ENCODE data around the gene NXPH3. TPM values are rescaled to one million over a fixed set of nuclear protein-coding genes. Genes with fewer than 3 reads are reported as not detected.

Gene NXPH3
- total and polyA plus RNA-seq, 2 donors: 0.52 to 2.3 TPM

GRCh38 chr17:49552070-49552751 is 23.5 kb upstream of the NXPH3 start:
- H3K27ac ChIP-seq (ENCODE audit: low read depth in 1 of 2, low read length in 1 of 2): no peak overlapping the region
- H3K4me1 ChIP-seq (ENCODE audit: control insufficient read depth in 2 of 2, insufficient read depth in 2 of 2, low read length in 2 of 2): peaks cover 0 to 12% of the 10 kb centered on the region in 2 donors
- H3K9me3 ChIP-seq (ENCODE audit: control insufficient read depth in 2 of 2, insufficient read depth in 1 of 2, low read length in 1 of 2): peaks cover 0 to 6% of the 10 kb centered on the region in 2 donors
- no peaks in the 10 kb centered on the region for H3K36me3 ChIP-seq (ENCODE audit: control insufficient read depth in 2 of 2, insufficient read depth in 2 of 2, low read length in 1 of 2)
- DNase-seq (ENCODE audit: low read depth in 6 of 9, low spot score in 9 of 9): no peak
- H3K27me3 ChIP-seq (ENCODE audit: control insufficient read depth in 2 of 2, insufficient read depth in 1 of 2, low read length in 1 of 2): peaks cover 0 to 3% of the 10 kb centered on the region in 2 donors
- H3K4me3 ChIP-seq (ENCODE audit: low read length in 2 of 2): no peak overlapping the region
- 97% methylated on average over 27 of the region's 27 CpGs for WGBS

GRCh38 chr17:49553676-49554335 is 21.9 kb upstream of the NXPH3 start:
- H3K36me3 ChIP-seq (ENCODE audit: control insufficient read depth in 2 of 2, insufficient read depth in 2 of 2, low read length in 1 of 2): no peaks in the 10 kb centered on the region
- peaks cover 0 to 2% of the 10 kb centered on the region in 2 donors for H3K9me3 ChIP-seq (ENCODE audit: control insufficient read depth in 2 of 2, insufficient read depth in 1 of 2, low read length in 1 of 2)
- H3K27ac ChIP-seq (ENCODE audit: low read depth in 1 of 2, low read length in 1 of 2): no peak overlapping the region
- H3K27me3 ChIP-seq (ENCODE audit: control insufficient read depth in 2 of 2, insufficient read depth in 1 of 2, low read length in 1 of 2): peaks cover 0 to 13% of the 10 kb centered on the region in 2 donors
- no peak overlapping the region for H3K4me3 ChIP-seq (ENCODE audit: low read length in 2 of 2)
- H3K4me1 ChIP-seq (ENCODE audit: control insufficient read depth in 2 of 2, insufficient read depth in 2 of 2, low read length in 2 of 2): peaks cover 0 to 11% of the 10 kb centered on the region in 2 donors
- no peak for DNase-seq (ENCODE audit: low read depth in 6 of 9, low spot score in 9 of 9)
- WGBS: 95% methylated on average over 8 of the region's 8 CpGs

- whole genome bisulfite sequencing: 91% methylated on average over 14 of the region's 14 CpGs
- DNase-seq (ENCODE audit: low read depth in 6 of 9, low spot score in 9 of 9): no peak
- peaks cover 0 to 14% of the 10 kb centered on the region in 2 donors for H3K27me3 ChIP-seq (ENCODE audit: control insufficient read depth in 2 of 2, insufficient read depth in 1 of 2, low read length in 1 of 2)
- H3K27ac ChIP-seq (ENCODE audit: low read depth in 1 of 2, low read length in 1 of 2): no peak overlapping the region
- H3K9me3 ChIP-seq (ENCODE audit: control insufficient read depth in 2 of 2, insufficient read depth in 1 of 2, low read length in 1 of 2): peaks cover 0 to 2% of the 10 kb centered on the region in 2 donors
- peaks cover 0 to 9% of the 10 kb centered on the region in 2 donors for H3K4me1 ChIP-seq (ENCODE audit: control insufficient read depth in 2 of 2, insufficient read depth in 2 of 2, low read length in 2 of 2)
- no peak overlapping the region for H3K4me3 ChIP-seq (ENCODE audit: low read length in 2 of 2)
- H3K36me3 ChIP-seq (ENCODE audit: control insufficient read depth in 2 of 2, insufficient read depth in 2 of 2, low read length in 1 of 2): no peaks in the 10 kb centered on the region
Observed at GRCh38 chr17:49554694-49555494, 20.8 kb upstream of the NXPH3 start.

DNA sequence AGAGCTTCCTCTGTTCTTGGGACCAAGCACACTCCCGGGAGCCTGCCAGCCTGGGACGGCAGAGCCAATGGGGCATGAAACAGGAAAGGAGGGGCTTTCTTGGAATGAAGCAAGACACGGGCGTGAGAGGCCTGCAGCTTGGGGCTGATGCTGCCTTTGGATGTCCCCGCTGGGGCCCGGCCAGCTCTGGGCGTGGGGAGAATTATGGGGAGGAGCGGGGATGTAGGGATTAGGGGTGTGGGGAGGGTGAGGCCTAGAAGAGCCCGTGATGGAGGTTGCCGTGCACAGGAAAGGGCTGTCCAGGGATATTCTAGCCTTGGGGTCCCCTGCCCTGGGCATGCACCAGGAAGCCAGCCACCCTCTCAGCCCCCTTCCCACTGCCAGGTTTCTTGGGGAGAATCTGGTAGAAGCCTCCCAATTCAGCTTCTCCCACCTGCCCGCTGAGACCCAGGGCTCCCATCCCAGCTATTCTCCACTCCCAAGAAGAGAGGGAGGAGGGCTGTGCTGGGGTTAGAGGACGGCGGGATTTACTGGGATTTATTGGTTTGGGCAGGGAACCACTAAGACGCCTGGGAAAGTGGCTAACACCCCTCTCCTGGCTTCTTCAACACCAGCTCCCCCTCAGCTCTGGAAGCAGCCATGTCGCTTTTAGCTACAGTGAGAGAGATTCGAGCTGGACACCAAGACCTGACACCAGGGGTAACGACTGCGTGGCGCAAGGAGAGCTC is 20.0 kb upstream of the NXPH3 start:
- Histone ChIP-seq H3K27me3 (ENCODE audit: control insufficient read depth in 2 of 2, insufficient read depth in 1 of 2, low read length in 1 of 2) (peaks cover 0 to 14% of the 10 kb centered on the region in 2 donors), H3K9me3 (ENCODE audit: control insufficient read depth in 2 of 2, insufficient read depth in 1 of 2, low read length in 1 of 2) (peaks cover 0 to 2% of the 10 kb centered on the region in 2 donors), H3K4me3 (ENCODE audit: low read length in 2 of 2) (no peak overlapping the region), H3K4me1 (ENCODE audit: control insufficient read depth in 2 of 2, insufficient read depth in 2 of 2, low read length in 2 of 2) (peaks cover 0 to 9% of the 10 kb centered on the region in 2 donors), H3K27ac (ENCODE audit: low read depth in 1 of 2, low read length in 1 of 2) (no peak overlapping the region), H3K36me3 (ENCODE audit: control insufficient read depth in 2 of 2, insufficient read depth in 2 of 2, low read length in 1 of 2) (no peaks in the 10 kb centered on the region)
- no peak for DNase-seq (ENCODE audit: low read depth in 6 of 9, low spot score in 9 of 9)
- WGBS: 89% methylated on average over 19 of the region's 19 CpGs

DNA sequence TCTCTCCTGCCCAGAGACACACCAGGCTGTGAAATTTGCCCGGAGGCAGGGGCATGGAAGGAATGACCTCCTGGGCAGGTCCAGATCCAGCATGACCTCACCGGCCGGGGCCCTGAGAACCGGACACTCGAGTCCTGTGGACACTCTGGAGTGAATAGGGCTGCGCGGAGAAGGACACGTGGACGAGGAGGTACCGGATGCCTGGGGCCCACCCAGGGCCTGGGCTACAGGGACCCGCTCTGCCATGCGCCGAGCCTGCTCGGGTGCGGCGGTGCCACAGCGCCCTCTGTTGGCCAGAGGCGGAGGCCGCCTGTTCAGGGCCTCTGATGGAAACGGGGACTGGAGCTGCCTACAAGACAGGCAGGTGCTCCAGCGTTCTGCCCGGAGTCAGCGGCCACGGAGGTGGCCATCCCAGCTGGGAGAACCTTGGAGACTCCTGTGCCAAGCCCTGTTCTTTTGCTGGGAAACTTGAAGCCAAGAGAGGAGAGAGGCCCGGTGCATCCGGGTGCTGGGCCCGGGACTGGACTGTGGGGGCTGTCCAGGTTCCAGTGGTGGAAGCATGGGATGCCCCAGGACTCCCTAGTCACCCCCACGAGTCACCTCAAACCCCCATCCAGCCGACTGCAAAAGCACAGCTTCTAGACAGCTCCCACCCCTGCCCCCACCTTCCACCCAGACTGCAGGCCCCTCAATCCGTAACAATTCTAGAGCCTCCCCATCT is 19.3 kb upstream of the NXPH3 start:
- peak in 7 of 9 donors; percentile 49 to 86 (median 67) for DNase-seq (ENCODE audit: low read depth in 6 of 9, low spot score in 9 of 9)
- Histone ChIP-seq H3K36me3 (ENCODE audit: control insufficient read depth in 2 of 2, insufficient read depth in 2 of 2, low read length in 1 of 2) (no peaks in the 10 kb centered on the region), H3K9me3 (ENCODE audit: control insufficient read depth in 2 of 2, insufficient read depth in 1 of 2, low read length in 1 of 2) (peaks cover 0 to 2% of the 10 kb centered on the region in 2 donors), H3K27me3 (ENCODE audit: control insufficient read depth in 2 of 2, insufficient read depth in 1 of 2, low read length in 1 of 2) (peaks cover 0 to 14% of the 10 kb centered on the region in 2 donors), H3K27ac (ENCODE audit: low read depth in 1 of 2, low read length in 1 of 2) (no peak overlapping the region), H3K4me3 (ENCODE audit: low read length in 2 of 2) (no peak overlapping the region), H3K4me1 (ENCODE audit: control insufficient read depth in 2 of 2, insufficient read depth in 2 of 2, low read length in 2 of 2) (peaks cover 0 to 9% of the 10 kb centered on the region in 2 donors)
- whole genome bisulfite sequencing: 23% methylated on average over 30 of the region's 30 CpGs

DNA sequence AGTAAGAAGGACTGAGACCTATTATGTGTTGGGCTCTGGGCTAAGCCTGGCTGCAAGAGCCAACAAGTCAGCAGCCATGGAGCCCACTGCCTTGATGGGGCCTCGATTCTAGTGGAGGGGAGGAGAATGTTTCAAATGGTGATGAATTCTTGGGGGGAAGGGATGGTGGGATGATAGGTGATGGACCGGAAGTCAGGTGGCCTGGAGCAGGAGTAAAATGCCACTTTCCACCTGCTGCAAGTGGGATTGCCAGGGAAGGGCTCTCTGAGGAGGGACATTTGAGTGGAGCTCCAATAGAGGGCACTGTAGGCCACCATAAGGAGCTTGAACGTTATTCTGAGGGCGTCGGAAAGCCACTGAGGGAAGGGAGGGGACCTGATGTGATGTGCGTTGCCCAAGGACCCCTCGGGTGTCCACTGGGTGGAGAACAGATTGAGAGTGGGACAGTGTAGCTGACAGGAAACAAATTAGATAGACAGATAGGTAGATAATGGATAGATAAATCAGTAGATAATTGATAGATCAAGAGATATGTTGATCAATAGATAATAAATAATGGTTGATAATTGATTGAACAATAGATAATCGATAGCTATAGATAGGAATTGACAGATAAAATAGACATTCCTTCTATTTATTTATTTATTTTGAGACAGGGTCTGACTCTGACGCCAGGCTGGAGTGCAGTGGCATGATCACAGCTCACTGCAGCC is 18.2 kb upstream of the NXPH3 start:
- no peaks in the 10 kb centered on the region for H3K36me3 ChIP-seq (ENCODE audit: control insufficient read depth in 2 of 2, insufficient read depth in 2 of 2, low read length in 1 of 2)
- H3K4me1 ChIP-seq (ENCODE audit: control insufficient read depth in 2 of 2, insufficient read depth in 2 of 2, low read length in 2 of 2): peaks cover 0 to 9% of the 10 kb centered on the region in 2 donors
- peaks cover 0 to 2% of the 10 kb centered on the region in 2 donors for H3K9me3 ChIP-seq (ENCODE audit: control insufficient read depth in 2 of 2, insufficient read depth in 1 of 2, low read length in 1 of 2)
- peaks cover 0 to 14% of the 10 kb centered on the region in 2 donors for H3K27me3 ChIP-seq (ENCODE audit: control insufficient read depth in 2 of 2, insufficient read depth in 1 of 2, low read length in 1 of 2)
- WGBS: 22% methylated on average over 9 of the region's 9 CpGs
- H3K4me3 ChIP-seq (ENCODE audit: low read length in 2 of 2): no peak overlapping the region
- no peak overlapping the region for H3K27ac ChIP-seq (ENCODE audit: low read depth in 1 of 2, low read length in 1 of 2)
- DNase-seq (ENCODE audit: low read depth in 6 of 9, low spot score in 9 of 9): peak in 5 of 9 donors; percentile 8 to 60 (median 40)

DNA sequence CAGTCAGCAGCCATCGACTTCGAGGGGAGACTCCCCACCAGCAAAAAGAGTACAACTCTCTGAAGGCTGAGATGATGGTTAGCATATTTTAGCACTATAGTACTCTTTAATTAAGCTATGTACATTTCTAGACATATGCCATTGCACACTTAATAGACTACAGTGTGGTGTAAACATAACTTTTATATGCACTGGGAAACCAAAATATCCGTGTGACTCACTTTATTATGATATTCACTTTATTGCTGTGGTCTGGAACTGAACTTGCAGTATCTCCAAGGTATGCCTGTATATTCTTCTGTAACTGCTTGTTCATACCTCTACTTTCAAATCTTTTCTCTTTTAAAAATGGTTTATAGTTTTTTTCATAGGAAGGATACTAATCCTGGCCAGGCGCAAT is 11.0 kb upstream of the NXPH3 start:
- DNase-seq (ENCODE audit: low read depth in 6 of 9, low spot score in 9 of 9): no peak
- peaks cover 0 to 15% of the 10 kb centered on the region in 2 donors for H3K4me1 ChIP-seq (ENCODE audit: control insufficient read depth in 2 of 2, insufficient read depth in 2 of 2, low read length in 2 of 2)
- H3K27me3 ChIP-seq (ENCODE audit: control insufficient read depth in 2 of 2, insufficient read depth in 1 of 2, low read length in 1 of 2): peaks cover 2 to 38% of the 10 kb centered on the region in 2 donors
- 98% methylated on average over 4 of the region's 4 CpGs for WGBS
- H3K36me3 ChIP-seq (ENCODE audit: control insufficient read depth in 2 of 2, insufficient read depth in 2 of 2, low read length in 1 of 2): no peaks in the 10 kb centered on the region
- H3K4me3 ChIP-seq (ENCODE audit: low read length in 2 of 2): no peak overlapping the region
- peaks cover 0 to 9% of the 10 kb centered on the region in 2 donors for H3K9me3 ChIP-seq (ENCODE audit: control insufficient read depth in 2 of 2, insufficient read depth in 1 of 2, low read length in 1 of 2)
- no peak overlapping the region for H3K27ac ChIP-seq (ENCODE audit: low read depth in 1 of 2, low read length in 1 of 2)

All from thymus (tissue), 11 donors.